ENCODE results near the gene KCNS1. TPM values are rescaled to one million over a fixed set of nuclear protein-coding genes. Genes with fewer than 3 reads are reported as not detected.

The KCNS1 gene
- total RNA-seq, 1 experiment from 2014 or later: not detected

DNA sequence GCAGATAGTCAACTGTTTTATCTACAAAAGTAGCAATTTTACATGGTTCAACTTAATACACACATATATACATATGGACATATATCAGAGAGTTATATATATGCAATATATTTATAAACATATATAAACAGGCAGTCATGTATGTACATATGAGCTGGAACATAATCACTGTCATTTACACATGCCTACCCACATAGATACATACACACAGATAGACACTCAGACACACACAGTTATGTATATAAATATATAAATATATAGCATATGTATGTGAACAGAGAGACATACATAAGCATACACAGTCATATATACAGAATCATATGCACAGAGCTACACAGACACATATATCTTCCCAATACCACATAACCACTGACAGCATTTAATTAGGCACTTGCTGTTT, 11.8 kb upstream of the KCNS1 start:
- CTCF ChIA-PET: interaction anchor here (0.6 to 11.7 kb wide), 29 partner anchors 8 to 281 kb away, joined by 3 to 211 read pairs (median 5); partner anchors contain the start of genes KCNS1 and WFDC12
- POLR2A ChIA-PET: interaction anchor here (1.1 to 2.9 kb wide), 3 partner anchors 18 to 68 kb away, joined by 3 to 10 read pairs (median 3); no protein-coding TSS in a partner anchor
- no TSS peak for BruUV-seq (replicated peaks)
- Mint-ChIP-seq H3K4me3 (ENCODE audit: unreplicated experiment) (no peak overlapping the region), H3K27ac (ENCODE audit: low read depth, unreplicated experiment) (no peak overlapping the region), H3K4me1 (ENCODE audit: insufficient read depth, unreplicated experiment) (no peaks in the 10 kb centered on the region), H3K36me3 (ENCODE audit: insufficient read depth, unreplicated experiment) (no peaks in the 10 kb centered on the region), H3K27me3 (ENCODE audit: insufficient read depth, unreplicated experiment) (peaks cover 11% of the 10 kb centered on the region), H3K9me3 (ENCODE audit: unreplicated experiment) (no peaks in the 10 kb centered on the region)
- TF ChIP-seq, protein P1, sequence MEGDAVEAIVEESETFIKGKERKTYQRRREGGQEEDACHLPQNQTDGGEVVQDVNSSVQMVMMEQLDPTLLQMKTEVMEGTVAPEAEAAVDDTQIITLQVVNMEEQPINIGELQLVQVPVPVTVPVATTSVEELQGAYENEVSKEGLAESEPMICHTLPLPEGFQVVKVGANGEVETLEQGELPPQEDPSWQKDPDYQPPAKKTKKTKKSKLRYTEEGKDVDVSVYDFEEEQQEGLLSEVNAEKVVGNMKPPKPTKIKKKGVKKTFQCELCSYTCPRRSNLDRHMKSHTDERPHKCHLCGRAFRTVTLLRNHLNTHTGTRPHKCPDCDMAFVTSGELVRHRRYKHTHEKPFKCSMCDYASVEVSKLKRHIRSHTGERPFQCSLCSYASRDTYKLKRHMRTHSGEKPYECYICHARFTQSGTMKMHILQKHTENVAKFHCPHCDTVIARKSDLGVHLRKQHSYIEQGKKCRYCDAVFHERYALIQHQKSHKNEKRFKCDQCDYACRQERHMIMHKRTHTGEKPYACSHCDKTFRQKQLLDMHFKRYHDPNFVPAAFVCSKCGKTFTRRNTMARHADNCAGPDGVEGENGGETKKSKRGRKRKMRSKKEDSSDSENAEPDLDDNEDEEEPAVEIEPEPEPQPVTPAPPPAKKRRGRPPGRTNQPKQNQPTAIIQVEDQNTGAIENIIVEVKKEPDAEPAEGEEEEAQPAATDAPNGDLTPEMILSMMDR (IDR thresholded peaks at IDR 0.05; ENCODE audit: unreplicated experiment): no peak
- intact Hi-C loops (cut with micrococcal nuclease): loop anchor here (1.0 kb wide), 1 partner anchor 101 kb away; no protein-coding TSS in a partner anchor
- DNase-seq (ENCODE audit: unreplicated experiment): no peak

DNA sequence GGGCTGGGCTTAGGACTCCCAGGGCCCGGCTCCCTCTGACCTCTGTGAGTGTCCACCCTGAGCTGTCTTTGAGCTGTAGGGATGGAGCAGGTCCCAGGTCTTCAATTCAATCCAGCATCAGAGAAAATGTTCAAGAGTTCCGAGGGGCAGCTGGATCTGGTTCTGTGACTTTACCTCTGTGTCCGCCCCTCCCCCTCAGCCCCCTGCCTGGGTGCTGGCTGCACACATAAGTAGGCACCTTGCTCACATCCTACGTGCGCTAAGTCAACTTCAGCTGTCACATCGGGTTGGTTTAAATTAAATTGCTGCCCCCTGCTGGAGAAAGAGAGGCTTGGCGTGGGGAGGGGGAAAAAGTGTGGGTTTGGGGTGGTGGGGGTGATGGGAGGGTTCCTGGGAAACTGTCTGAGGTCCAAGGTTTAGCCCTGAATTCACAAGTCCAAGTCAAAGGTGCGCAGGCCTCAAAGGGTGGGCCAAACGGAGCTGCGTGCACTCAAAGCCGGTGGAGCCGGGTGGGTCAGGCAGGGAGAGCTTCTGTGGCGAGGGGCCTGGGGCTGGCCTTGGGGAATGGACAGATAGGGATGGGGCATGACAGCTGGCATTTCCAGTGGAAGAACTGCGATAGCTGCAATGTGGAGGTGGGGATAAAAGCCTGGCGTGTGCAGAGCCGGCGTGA, 11.0 kb upstream of the KCNS1 start:
- POLR2A ChIA-PET: interaction anchor here (1.4 to 2.9 kb wide), 2 partner anchors 17 to 68 kb away, joined by 3 to 10 read pairs; no protein-coding TSS in a partner anchor
- Mint-ChIP-seq H3K27me3 (ENCODE audit: insufficient read depth, unreplicated experiment) (peaks cover 10% of the 10 kb centered on the region), H3K4me1 (ENCODE audit: insufficient read depth, unreplicated experiment) (no peaks in the 10 kb centered on the region), H3K27ac (ENCODE audit: low read depth, unreplicated experiment) (no peak overlapping the region), H3K36me3 (ENCODE audit: insufficient read depth, unreplicated experiment) (no peaks in the 10 kb centered on the region), H3K4me3 (ENCODE audit: unreplicated experiment) (no peak overlapping the region), H3K9me3 (ENCODE audit: unreplicated experiment) (no peaks in the 10 kb centered on the region)
- intact Hi-C loops (cut with micrococcal nuclease): loop anchor here (1.0 kb wide), 1 partner anchor 101 kb away; no protein-coding TSS in a partner anchor
- TF ChIP-seq, protein P1 (IDR thresholded peaks at IDR 0.05; ENCODE audit: unreplicated experiment): peak; percentile 64
- no TSS peak for BruUV-seq (replicated peaks)
- CTCF ChIA-PET: interaction anchor here (0.5 to 11.7 kb wide), 30 partner anchors 8 to 483 kb away, joined by 3 to 211 read pairs (median 5); partner anchors contain the start of genes KCNS1, SLPI and WFDC12
- peak; percentile 50 for DNase-seq (ENCODE audit: unreplicated experiment)

DNA sequence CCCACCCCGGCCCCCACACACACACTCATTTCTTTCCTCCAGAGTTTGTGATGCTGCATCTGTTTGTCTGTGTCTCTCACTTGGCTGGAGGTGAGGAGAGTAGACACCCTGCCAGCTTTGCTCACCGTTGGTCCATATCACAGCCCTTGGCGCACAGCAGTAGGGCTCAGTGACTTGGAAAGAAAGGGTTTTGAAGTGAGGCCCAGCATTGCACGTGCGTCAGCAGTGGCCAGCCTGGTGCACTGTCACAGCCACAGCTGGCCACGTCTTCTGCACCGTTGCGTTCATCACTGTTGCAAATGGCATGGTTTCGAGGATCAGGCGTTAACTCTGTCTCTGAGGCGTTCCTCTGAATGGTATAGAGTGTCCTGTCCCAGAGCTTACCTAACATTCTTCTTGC, 10.4 kb upstream of the KCNS1 start:
- H3K27ac Mint-ChIP-seq (ENCODE audit: low read depth, unreplicated experiment): no peak overlapping the region
- no peak overlapping the region for H3K4me3 Mint-ChIP-seq (ENCODE audit: unreplicated experiment)
- intact Hi-C loops (cut with micrococcal nuclease): no loop called here
- DNase-seq (ENCODE audit: unreplicated experiment): no peak
- H3K4me1 Mint-ChIP-seq (ENCODE audit: insufficient read depth, unreplicated experiment): no peaks in the 10 kb centered on the region
- H3K9me3 Mint-ChIP-seq (ENCODE audit: unreplicated experiment): no peaks in the 10 kb centered on the region
- peaks cover 4% of the 10 kb centered on the region for H3K27me3 Mint-ChIP-seq (ENCODE audit: insufficient read depth, unreplicated experiment)
- ChIA-PET POLR2A (interaction anchor here (1.2 to 2.9 kb wide), 2 partner anchors 10 to 67 kb away, joined by 3 to 10 read pairs; no protein-coding TSS in a partner anchor), CTCF (interaction anchor here (0.5 to 11.7 kb wide), 26 partner anchors 8 to 484 kb away, joined by 3 to 211 read pairs (median 5); partner anchors contain the start of genes KCNS1, SLPI and WFDC12)
- BruUV-seq (replicated peaks): no TSS peak
- TF ChIP-seq, protein P1 (IDR thresholded peaks at IDR 0.05; ENCODE audit: unreplicated experiment): no peak
- no peaks in the 10 kb centered on the region for H3K36me3 Mint-ChIP-seq (ENCODE audit: insufficient read depth, unreplicated experiment)

DNA sequence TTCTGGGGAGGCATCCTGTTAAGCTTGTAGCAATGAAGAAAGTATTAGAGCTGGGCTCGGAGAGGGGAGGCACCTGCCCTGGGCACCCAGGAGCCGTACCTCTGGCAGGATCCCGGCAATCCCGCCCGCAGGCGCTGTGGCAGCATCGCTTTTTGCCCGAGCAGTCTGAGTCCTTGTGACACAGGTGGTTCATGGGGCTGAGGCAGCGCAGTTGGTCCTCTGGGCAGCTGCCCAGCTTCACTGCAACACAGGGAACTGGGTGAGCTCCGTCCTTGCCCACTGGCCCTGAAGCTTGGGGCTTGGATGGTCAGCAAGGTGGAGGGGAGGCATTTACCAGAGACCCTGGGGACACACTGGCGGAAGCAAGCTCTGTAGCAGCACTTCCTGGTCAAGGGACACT, 9.4 kb upstream of the KCNS1 start:
- ChIA-PET CTCF (interaction anchor here (0.7 to 11.7 kb wide), 9 partner anchors 14 to 353 kb away, joined by 3 to 211 read pairs (median 4); partner anchors contain the start of gene KCNS1), POLR2A (interaction anchor here (0.8 to 2.9 kb wide), 3 partner anchors 11 to 66 kb away, joined by 3 to 10 read pairs (median 3); partner anchors contain the start of gene WFDC12)
- H3K27me3 Mint-ChIP-seq (ENCODE audit: insufficient read depth, unreplicated experiment): no peaks in the 10 kb centered on the region
- peaks cover 3% of the 10 kb centered on the region for H3K4me1 Mint-ChIP-seq (ENCODE audit: insufficient read depth, unreplicated experiment)
- no peaks in the 10 kb centered on the region for H3K9me3 Mint-ChIP-seq (ENCODE audit: unreplicated experiment)
- H3K27ac Mint-ChIP-seq (ENCODE audit: low read depth, unreplicated experiment): no peak overlapping the region
- H3K4me3 Mint-ChIP-seq (ENCODE audit: unreplicated experiment): no peak overlapping the region
- no peaks in the 10 kb centered on the region for H3K36me3 Mint-ChIP-seq (ENCODE audit: insufficient read depth, unreplicated experiment)
- intact Hi-C loops (cut with micrococcal nuclease): no loop called here
- BruUV-seq (replicated peaks): no TSS peak
- DNase-seq (ENCODE audit: unreplicated experiment): no peak
- TF ChIP-seq, protein P1 (IDR thresholded peaks at IDR 0.05; ENCODE audit: unreplicated experiment): no peak
